Measurements from ENCODE around the gene PRKCB. TPM values are rescaled to one million over a fixed set of nuclear protein-coding genes. Genes with fewer than 3 reads are reported as not detected.

PRKCB gene
- total and polyA plus RNA-seq, 2 of the 8 experiments (the other 6 are each of a cell fraction or from before 2014, with no cell fraction given) = 7.1 to 12.1 TPM

DNA sequence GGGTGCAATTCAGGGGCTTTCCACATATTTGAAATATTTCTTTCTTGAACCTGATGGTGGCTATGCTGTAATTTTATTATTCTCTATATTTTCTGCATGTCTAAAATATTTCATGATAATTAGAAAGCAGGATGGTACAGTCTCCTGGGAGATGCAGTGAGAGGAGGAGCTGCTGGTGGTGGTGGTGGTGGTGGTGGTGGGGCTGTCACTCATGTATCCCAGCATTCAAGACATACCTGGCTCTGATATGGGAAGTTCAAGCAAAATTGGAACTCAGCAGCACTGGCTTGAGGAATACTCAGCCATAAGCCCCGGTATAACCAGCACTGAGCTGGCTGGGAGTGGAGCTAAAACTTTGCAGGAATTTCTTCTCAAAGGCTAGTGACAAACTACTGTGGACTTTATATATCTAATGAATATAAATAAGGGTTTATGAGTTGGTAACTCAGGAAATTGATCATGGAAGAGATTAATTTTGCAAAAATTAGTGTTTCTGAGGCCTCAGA lies 200.3 kb downstream of the PRKCB start:
- no peak overlapping the region for H2BK12ac ChIP-seq (ENCODE audit: low read depth, low read length)
- no peak overlapping the region for H4K91ac ChIP-seq (replicated peaks; ENCODE audit: insufficient read length, low read length)
- no peak overlapping the region for H3K14ac ChIP-seq (ENCODE audit: insufficient read length)
- H3K79me2 ChIP-seq (ENCODE audit: control insufficient read depth in 1 of 2, insufficient read depth in 2 of 2, low read length in 2 of 2) = no peaks in the 10 kb centered on the region
- H3K4me2 ChIP-seq (ENCODE audit: insufficient read depth in 1 of 2, low read depth in 2 of 2, low read length in 2 of 2) = no peak overlapping the region
- H2BK5ac ChIP-seq (ENCODE audit: low read depth, low read length) = no peak overlapping the region
- DNase-seq (ENCODE audit: low read depth in 1 of 2, low spot score in 2 of 2) (no peak), FAIRE-seq (no peak)
- ChIA-PET POLR2A (ENCODE audit: partially characterized antibody) (interaction anchor here (0.7 to 1.1 kb wide), 2 partner anchors 26 to 416 kb away, joined by 3 to 4 read pairs; no protein-coding TSS in a partner anchor), CTCF (ENCODE audit: partially characterized antibody) (interaction anchor here (0.7 to 6.1 kb wide), 37 partner anchors 9 to 554 kb away, joined by 3 to 45 read pairs (median 5); partner anchors contain the start of gene CHP2)
- no peak overlapping the region for H3K18ac ChIP-seq (ENCODE audit: extremely low read depth, low read length)
- no peaks in the 10 kb centered on the region for H3K9me3 ChIP-seq (ENCODE audit: insufficient read depth in 2 of 2, low read depth in 1 of 2, low read length in 1 of 2)
- H3K79me1 ChIP-seq (ENCODE audit: low read depth, low read length) = no peaks in the 10 kb centered on the region
- no peak overlapping the region for H3K4me3 ChIP-seq (ENCODE audit: extremely low read depth in 1 of 4, insufficient read depth in 2 of 4, low read depth in 3 of 4, low read length in 4 of 4)
- no peak overlapping the region for H2BK120ac ChIP-seq (replicated peaks; ENCODE audit: low read depth, low read length)
- H4K8ac ChIP-seq (ENCODE audit: extremely low read depth, insufficient read depth, low read length) = no peak overlapping the region
- no peaks in the 10 kb centered on the region for H3K23me2 ChIP-seq (ENCODE audit: low read depth, low read length)
- no peak overlapping the region for H3K27ac ChIP-seq (ENCODE audit: low read depth, low read length)
- H4K5ac ChIP-seq (ENCODE audit: insufficient read length, low read depth, low read length) = no peak overlapping the region
- H3K4me1 ChIP-seq (replicated peaks in 1 of 4; ENCODE audit: control insufficient read depth in 3 of 4, insufficient read depth in 4 of 4, low read length in 3 of 4) = no peaks in the 10 kb centered on the region; a peak in 1 of 7 replicates
- no peak overlapping the region for H2AK5ac ChIP-seq (ENCODE audit: low read depth, low read length)
- H2BK15ac ChIP-seq (ENCODE audit: low read length) = no peak overlapping the region
- no peaks in the 10 kb centered on the region for H3K36me3 ChIP-seq (ENCODE audit: control insufficient read depth in 2 of 4, insufficient read depth in 4 of 4, low read length in 3 of 4)
- H3K27me3 ChIP-seq (replicated peaks in 1 of 4; ENCODE audit: control insufficient read depth in 3 of 4, extremely low read depth in 1 of 4, insufficient read depth in 3 of 4, low read length in 3 of 4) = no peaks in the 10 kb centered on the region
- H3K9ac ChIP-seq (replicated peaks in 1 of 4; ENCODE audit: extremely low read depth in 1 of 4, low read depth in 3 of 4, low read length in 3 of 4) = no peak overlapping the region
- H3K23ac ChIP-seq (ENCODE audit: insufficient read length) = no peak overlapping the region
- no peak overlapping the region for H3K56ac ChIP-seq (replicated peaks; ENCODE audit: insufficient read length, low read depth, low read length)
- 89% methylated on average over 1 of the region's 1 CpG; no CpG with 5 or more reads in 1 of the 2 experiments for WGBS, 2 experiments (ENCODE audit: extremely low coverage in 1 of 2, insufficient coverage in 1 of 2, insufficient read length in 1 of 2, insufficient replicate concordance in 2 of 2, low coverage in 1 of 2, low lambda C conversion rate in 2 of 2, missing lambda C conversion rate in 1 of 2)
- no peaks in the 10 kb centered on the region for H4K20me1 ChIP-seq (replicated peaks in 1 of 2; ENCODE audit: control insufficient read depth in 1 of 2, insufficient read depth in 2 of 2, low read length in 2 of 2)
- H3K4ac ChIP-seq (replicated peaks; ENCODE audit: insufficient read length, low read depth, low read length) = no peak overlapping the region
- no peak overlapping the region for H2AFZ ChIP-seq (ENCODE audit: low read length)
- H2BK20ac ChIP-seq (ENCODE audit: low read length) = no peak overlapping the region
- TF ChIP-seq HDAC6 (IDR thresholded peaks at IDR 0.05; ENCODE audit: low read depth, low read length) (no peak), CBX8 (IDR thresholded peaks at IDR 0.05; ENCODE audit: borderline replicate concordance, low read depth, low read length) (no peak), SUZ12 (IDR thresholded peaks at IDR 0.05; ENCODE audit: low read length) (no peak), NANOG (IDR thresholded peaks at IDR 0.05; ENCODE audit: insufficient read depth, low read depth, low read length, poor library complexity, severe bottlenecking) (no peak), TEAD4 (IDR thresholded peaks at IDR 0.05; ENCODE audit: low read depth, low read length) (no peak), SP1 (IDR thresholded peaks at IDR 0.05; ENCODE audit: low read depth, low read length) (no peak), TAF7 (optimal IDR thresholded peaks at IDR 0.05; ENCODE audit: borderline replicate concordance, low read depth, low read length) (no peak), EP300 (IDR thresholded peaks at IDR 0.05; ENCODE audit: borderline replicate concordance in 1 of 2, low read depth in 2 of 2, low read length in 2 of 2) (no peak), SP4 (IDR thresholded peaks at IDR 0.05; ENCODE audit: low read length) (no peak)
- TF ChIP-seq, protein P1, sequence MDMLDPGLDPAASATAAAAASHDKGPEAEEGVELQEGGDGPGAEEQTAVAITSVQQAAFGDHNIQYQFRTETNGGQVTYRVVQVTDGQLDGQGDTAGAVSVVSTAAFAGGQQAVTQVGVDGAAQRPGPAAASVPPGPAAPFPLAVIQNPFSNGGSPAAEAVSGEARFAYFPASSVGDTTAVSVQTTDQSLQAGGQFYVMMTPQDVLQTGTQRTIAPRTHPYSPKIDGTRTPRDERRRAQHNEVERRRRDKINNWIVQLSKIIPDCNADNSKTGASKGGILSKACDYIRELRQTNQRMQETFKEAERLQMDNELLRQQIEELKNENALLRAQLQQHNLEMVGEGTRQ (IDR thresholded peaks at IDR 0.05; ENCODE audit: low read length) = no peak
- TF ChIP-seq, protein P2, sequence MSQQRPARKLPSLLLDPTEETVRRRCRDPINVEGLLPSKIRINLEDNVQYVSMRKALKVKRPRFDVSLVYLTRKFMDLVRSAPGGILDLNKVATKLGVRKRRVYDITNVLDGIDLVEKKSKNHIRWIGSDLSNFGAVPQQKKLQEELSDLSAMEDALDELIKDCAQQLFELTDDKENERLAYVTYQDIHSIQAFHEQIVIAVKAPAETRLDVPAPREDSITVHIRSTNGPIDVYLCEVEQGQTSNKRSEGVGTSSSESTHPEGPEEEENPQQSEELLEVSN (IDR thresholded peaks at IDR 0.05) = no peak
- TF ChIP-seq, protein P3, sequence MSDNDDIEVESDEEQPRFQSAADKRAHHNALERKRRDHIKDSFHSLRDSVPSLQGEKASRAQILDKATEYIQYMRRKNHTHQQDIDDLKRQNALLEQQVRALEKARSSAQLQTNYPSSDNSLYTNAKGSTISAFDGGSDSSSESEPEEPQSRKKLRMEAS (IDR thresholded peaks at IDR 0.05) = no peak
